ES-I3 (cell line): ENCODE measurements around the gene SLC35A1.

Source experiments
- H3K36me3 ChIP-seq: 2 replicates; pipeline ENCODE4 v1.6.1; 2013; ENCODE audit warnings: mild to moderate bottlenecking, low read length, control low read depth, moderate library complexity; ENCODE audit not compliant: insufficient read depth
- H3K4me1 ChIP-seq: 2 replicates; pipeline ENCODE4 v1.6.1; 2013; ENCODE audit warnings: mild to moderate bottlenecking, control low read depth, low read length; ENCODE audit not compliant: insufficient read depth
- H3K9ac ChIP-seq: 2 replicates; pipeline ENCODE4 v1.6.1; 2013; ENCODE audit warnings: low read depth, mild to moderate bottlenecking, low read length, moderate library complexity
- H3K9me3 ChIP-seq: 2 replicates; pipeline ENCODE4 v1.6.1; 2013; ENCODE audit warnings: mild to moderate bottlenecking, low read length, moderate library complexity; ENCODE audit not compliant: control insufficient read depth, insufficient read depth

SLC35A1 gene

GRCh38 chr6:87494761-87495422, 22.1 kb downstream of the SLC35A1 start:
- Histone ChIP-seq H3K4me1 (no peaks in the 10 kb centered on the region), H3K9me3 (no peaks in the 10 kb centered on the region), H3K36me3 (no peaks in the 10 kb centered on the region), H3K9ac (no peak overlapping the region)

DNA sequence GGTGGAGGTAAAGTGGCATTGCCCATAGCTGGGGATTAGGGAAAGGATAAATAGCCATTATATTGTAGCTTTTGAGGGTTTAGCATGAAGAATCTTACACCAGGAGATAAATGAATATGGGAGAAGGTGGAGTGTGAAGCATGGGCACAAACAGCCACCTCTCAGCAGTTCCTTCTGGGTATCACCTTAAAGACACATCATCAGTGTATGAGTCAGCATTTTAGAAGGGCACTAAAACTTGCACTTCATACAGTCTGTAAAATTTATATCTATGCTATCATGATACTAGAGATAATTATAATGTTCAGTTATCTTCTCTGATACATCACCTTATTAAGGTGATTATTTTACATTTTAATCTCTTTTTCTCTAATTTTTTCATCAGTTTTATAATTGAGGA, 25.3 kb downstream of the SLC35A1 start:
- H3K9ac ChIP-seq = no peak overlapping the region
- no peaks in the 10 kb centered on the region for H3K4me1 ChIP-seq
- H3K9me3 ChIP-seq = no peaks in the 10 kb centered on the region
- H3K36me3 ChIP-seq = no peaks in the 10 kb centered on the region

- no peaks in the 10 kb centered on the region for H3K36me3 ChIP-seq
- H3K9ac ChIP-seq = no peak overlapping the region
- no peaks in the 10 kb centered on the region for H3K9me3 ChIP-seq
- no peaks in the 10 kb centered on the region for H3K4me1 ChIP-seq
Observed at GRCh38 chr6:87501809-87502572, 29.2 kb downstream of the SLC35A1 start.

- Histone ChIP-seq H3K9ac (no peak overlapping the region), H3K36me3 (no peaks in the 10 kb centered on the region), H3K9me3 (no peaks in the 10 kb centered on the region), H3K4me1 (no peaks in the 10 kb centered on the region)
Observed at GRCh38 chr6:87504441-87504840, 31.7 kb downstream of the SLC35A1 start.

GRCh38 chr6:87514831-87515230, 42.1 kb downstream of the SLC35A1 start:
- H3K9ac ChIP-seq = no peak overlapping the region
- H3K9me3 ChIP-seq = no peaks in the 10 kb centered on the region
- H3K4me1 ChIP-seq = no peaks in the 10 kb centered on the region
- H3K36me3 ChIP-seq = peaks cover 20% of the 10 kb centered on the region

GRCh38 chr6:87518453-87518852, 45.7 kb downstream of the SLC35A1 start:
- no peaks in the 10 kb centered on the region for H3K9me3 ChIP-seq
- H3K9ac ChIP-seq = no peak overlapping the region
- peaks cover 26% of the 10 kb centered on the region for H3K36me3 ChIP-seq
- no peaks in the 10 kb centered on the region for H3K4me1 ChIP-seq

- H3K9ac ChIP-seq = no peak overlapping the region
- H3K4me1 ChIP-seq = no peaks in the 10 kb centered on the region
- H3K9me3 ChIP-seq = no peaks in the 10 kb centered on the region
- H3K36me3 ChIP-seq = peaks cover 10% of the 10 kb centered on the region
Observed at GRCh38 chr6:87522686-87523085, 49.9 kb downstream of the SLC35A1 start.

DNA sequence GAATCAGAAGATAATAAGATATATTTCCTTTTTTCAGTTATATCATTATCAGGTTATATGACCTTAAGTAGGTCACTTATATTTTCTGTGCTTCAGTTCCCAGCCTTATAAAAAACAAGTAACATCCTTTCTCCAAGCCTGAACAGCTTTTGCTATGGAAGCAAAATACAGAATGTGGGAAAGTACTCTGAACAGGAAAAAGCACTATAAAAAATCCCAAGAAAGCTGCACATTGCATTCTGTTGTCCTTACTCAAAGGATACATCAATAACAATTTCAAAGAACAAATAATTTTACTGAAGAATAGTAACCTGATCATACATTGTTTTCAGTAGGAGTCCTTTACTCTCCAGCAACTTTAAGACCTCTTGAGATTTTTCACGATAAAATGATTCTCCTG, 56.4 kb downstream of the SLC35A1 start:
- Histone ChIP-seq H3K9ac (no peak overlapping the region), H3K36me3 (no peaks in the 10 kb centered on the region), H3K9me3 (no peaks in the 10 kb centered on the region), H3K4me1 (no peaks in the 10 kb centered on the region)

DNA sequence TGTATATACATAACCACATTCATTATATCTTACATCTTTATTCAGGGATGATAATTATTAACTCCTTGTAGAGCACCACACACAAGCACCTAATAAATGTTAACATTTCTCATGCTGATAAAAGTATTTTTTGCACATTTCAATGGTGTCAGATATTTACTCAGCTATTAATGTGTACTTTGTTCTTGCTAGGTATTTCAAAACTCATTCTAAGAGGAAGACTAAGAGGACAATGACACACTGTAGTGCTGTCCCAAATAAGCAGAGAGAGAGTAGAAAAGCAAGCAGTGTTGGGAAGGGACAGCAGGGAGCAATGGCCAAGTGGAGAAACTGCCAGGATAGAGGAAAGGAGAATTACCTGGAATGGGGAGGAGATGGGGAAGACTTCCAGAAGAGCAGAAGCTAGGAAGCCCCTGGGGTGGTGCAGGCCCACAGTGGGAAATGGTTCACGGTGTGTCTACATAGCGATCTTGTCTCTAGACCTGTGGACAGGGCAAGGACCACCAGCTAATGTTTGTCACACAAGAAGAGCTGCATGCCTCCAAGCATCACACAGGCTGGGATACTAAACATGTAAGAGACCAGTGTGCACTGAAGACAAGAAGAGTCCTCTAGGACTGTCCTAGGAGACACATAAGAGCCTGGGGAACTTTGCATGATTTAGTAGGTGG, 61.7 kb downstream of the SLC35A1 start:
- Histone ChIP-seq H3K36me3 (peaks cover 5% of the 10 kb centered on the region; the same call in 1 of the 2 replicates), H3K4me1 (no peaks in the 10 kb centered on the region), H3K9ac (no peak overlapping the region), H3K9me3 (no peaks in the 10 kb centered on the region)

- Histone ChIP-seq H3K4me1 (no peaks in the 10 kb centered on the region), H3K36me3 (peaks cover 23% of the 10 kb centered on the region), H3K9me3 (peaks cover 4% of the 10 kb centered on the region; the same call in 1 of the 2 replicates), H3K9ac (no peak overlapping the region)
Observed at GRCh38 chr6:87538510-87539260, 65.9 kb downstream of the SLC35A1 start.

DNA sequence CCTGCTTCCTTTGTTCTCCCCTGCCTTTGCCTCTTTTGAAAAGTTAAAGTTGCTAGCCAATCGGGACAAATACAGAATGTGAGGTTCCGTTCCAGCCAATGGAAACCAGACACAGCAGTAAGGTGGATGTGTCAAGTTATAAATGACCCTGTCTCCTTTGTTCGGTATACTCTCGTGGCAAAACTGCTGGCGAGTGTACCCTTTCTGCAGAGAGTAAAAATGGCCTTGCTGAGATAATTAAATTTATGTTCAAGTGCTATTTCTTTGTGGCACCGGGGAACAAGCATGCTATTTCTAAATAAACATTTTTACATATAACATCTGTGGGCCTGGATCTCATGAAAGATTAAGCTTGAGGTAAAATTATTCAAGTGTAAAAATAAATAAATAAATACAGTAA, 66.8 kb downstream of the SLC35A1 start:
- H3K4me1 ChIP-seq = no peaks in the 10 kb centered on the region
- peaks cover 24% of the 10 kb centered on the region for H3K36me3 ChIP-seq
- no peak overlapping the region for H3K9ac ChIP-seq
- peaks cover 4% of the 10 kb centered on the region; the same call in 1 of the 2 replicates for H3K9me3 ChIP-seq

DNA sequence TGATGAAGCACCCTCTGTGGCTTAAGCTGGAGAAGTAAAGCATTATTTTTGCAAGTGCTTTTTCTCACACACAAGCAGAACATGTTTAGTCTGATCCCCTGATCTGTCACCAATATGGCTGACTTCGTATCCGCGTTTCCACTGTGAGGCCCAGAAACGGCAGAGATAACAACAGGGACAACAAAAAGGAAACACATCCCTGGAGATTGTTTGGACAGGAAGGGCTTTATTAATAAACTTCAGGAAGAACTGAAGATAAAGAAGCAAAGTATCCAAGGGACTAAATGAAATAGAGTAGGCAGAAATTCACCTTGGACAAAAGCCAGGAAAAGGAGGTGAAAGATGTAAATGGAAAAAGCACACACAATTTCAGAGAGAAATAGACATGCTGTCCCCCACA, 67.8 kb downstream of the SLC35A1 start:
- H3K4me1 ChIP-seq = no peaks in the 10 kb centered on the region
- peaks cover 4% of the 10 kb centered on the region; the same call in 1 of the 2 replicates for H3K9me3 ChIP-seq
- H3K9ac ChIP-seq = no peak overlapping the region
- peaks cover 31% of the 10 kb centered on the region for H3K36me3 ChIP-seq

DNA sequence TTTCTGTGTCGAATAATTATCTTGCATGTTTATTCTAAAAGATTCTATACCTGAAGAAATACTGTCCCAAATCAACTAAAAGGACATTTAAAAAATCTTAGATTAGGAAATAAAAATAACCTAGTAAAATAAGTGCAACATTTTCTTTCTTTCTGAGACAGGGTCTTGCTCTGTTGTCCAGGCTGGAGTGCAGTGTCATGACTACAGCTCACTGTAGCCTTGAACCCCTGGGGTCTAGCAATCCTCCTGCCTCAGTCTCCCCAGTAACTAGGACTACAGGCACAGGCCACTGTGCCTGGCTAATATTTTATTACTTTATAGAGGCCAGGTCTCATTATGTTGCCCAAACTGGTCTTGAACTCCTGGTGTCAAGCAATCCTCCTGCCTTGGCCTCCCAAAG, 68.3 kb downstream of the SLC35A1 start:
- H3K36me3 ChIP-seq = peaks cover 31% of the 10 kb centered on the region
- peaks cover 4% of the 10 kb centered on the region; the same call in 1 of the 2 replicates for H3K9me3 ChIP-seq
- no peaks in the 10 kb centered on the region for H3K4me1 ChIP-seq
- H3K9ac ChIP-seq = no peak overlapping the region

- Histone ChIP-seq H3K9me3 (peaks cover 4% of the 10 kb centered on the region; the same call in 1 of the 2 replicates), H3K9ac (no peak overlapping the region), H3K36me3 (peaks cover 31% of the 10 kb centered on the region), H3K4me1 (no peaks in the 10 kb centered on the region)
Observed at GRCh38 chr6:87541744-87542143, 69.0 kb downstream of the SLC35A1 start.
